K562 (cell line): ENCODE results near the gene CCNL1. TPM values are rescaled to one million over a fixed set of nuclear protein-coding genes. Genes with fewer than 3 reads are reported as not detected.

ENCODE experiments used
- BRD4 ChIP-seq: fragments of 200-600 bp; sonication (generic); IDR thresholded peaks from 2 replicates; pipeline ENCODE4 v1.6.1; 2017; ENCODE audit warnings: inconsistent platforms
- C11orf30 ChIP-seq: fragments of 450-650 bp; IDR thresholded peaks from 2 replicates; pipeline ENCODE4 v1.6.1; 2016; ENCODE audit warnings: low read depth, mild to moderate bottlenecking
- CHD4 ChIP-seq: fragments of 200-600 bp; sonication (generic); IDR thresholded peaks from 3 replicates; pipeline ENCODE4 v1.6.1; 2012; ENCODE audit warnings: low read depth, mild to moderate bottlenecking, mixed read lengths, low read length, inconsistent platforms; ENCODE audit not compliant: insufficient read depth, insufficient replicate concordance, poor library complexity, severe bottlenecking
- DMBX1 ChIP-seq: fragments of 250-450 bp; sonication (Bioruptor Pico); IDR thresholded peaks from 2 replicates; pipeline ENCODE4 v1.8.0; 2022; ENCODE audit warnings: inconsistent platforms, mild to moderate bottlenecking, moderate library complexity, borderline replicate concordance
- HDAC1 ChIP-seq, 2 experiments: fragments of 450-650 bp; IDR thresholded peaks; 2 replicates each; pipeline ENCODE4 v1.6.1; 2016 to 2017; ENCODE audit warnings: inconsistent platforms in 1 of 2, mild to moderate bottlenecking in 1 of 2, moderate library complexity in 1 of 2
- HMG20B ChIP-seq: fragments of 250-450 bp; sonication (Bioruptor Pico); IDR thresholded peaks from 2 replicates; pipeline ENCODE4 v1.5.0; 2021; ENCODE audit warnings: mild to moderate bottlenecking
- NFIC ChIP-seq: fragments of 450-650 bp; IDR thresholded peaks from 2 replicates; pipeline ENCODE4 v1.6.1; 2017; ENCODE audit warnings: mild to moderate bottlenecking, inconsistent platforms
- POLR2AphosphoS5 ChIP-seq: IDR thresholded peaks from 2 replicates; pipeline ENCODE4 v1.6.1; 2011; ENCODE audit warnings: mild to moderate bottlenecking, low read depth, low read length, moderate library complexity; ENCODE audit not compliant: control insufficient read depth, insufficient read depth
- POLR2G ChIP-seq: fragments of 200-400 bp; formaldehyde crosslinking; IDR thresholded peaks from 2 replicates; pipeline ENCODE4 v1.6.1; 2017; ENCODE audit warnings: low read depth, mild to moderate bottlenecking, antibody characterized with exemption, low read length, moderate library complexity
- RAD21 ChIP-seq, 2 experiments: fragments of 250-450 bp in 1 of 2; fragments of 450-650 bp in 1 of 2; sonication (Bioruptor Pico) in 1 of 2; formaldehyde crosslinking in 1 of 2; IDR thresholded peaks in 1 of 2; conservative IDR thresholded peaks in 1 of 2; 2 replicates each; pipeline versions ENCODE4 v1.4.0 to v1.8.0; 2020 to 2022; ENCODE audit warnings: mild to moderate bottlenecking in 2 of 2, moderate library complexity in 1 of 2
- RBM17 ChIP-seq: fragments of 200-400 bp; formaldehyde crosslinking; IDR thresholded peaks from 2 replicates; pipeline ENCODE4 v1.6.1; 2017; ENCODE audit warnings: low read depth, mild to moderate bottlenecking, low read length, borderline replicate concordance
- RBM39 ChIP-seq: fragments of 200-400 bp; formaldehyde crosslinking; optimal IDR thresholded peaks from 2 replicates; pipeline ENCODE3; 2018; ENCODE audit warnings: low read depth, low read length
- SLC30A9 ChIP-seq: fragments of 250-450 bp; sonication (Bioruptor Pico); IDR thresholded peaks from 2 replicates; pipeline ENCODE4 v1.8.0; 2022; ENCODE audit warnings: mild to moderate bottlenecking, moderate library complexity
- SREBF1 ChIP-seq: fragments of 150-350 bp; IDR thresholded peaks from 2 replicates; pipeline ENCODE4 v1.6.1; 2014; ENCODE audit warnings: antibody characterized with exemption, low read depth, low read length, borderline replicate concordance
- ZNF212 ChIP-seq: fragments of 450-650 bp; formaldehyde crosslinking; IDR thresholded peaks from 2 replicates; pipeline ENCODE4 v1.4.0; 2020; ENCODE audit warnings: mild to moderate bottlenecking
- ZNF444 ChIP-seq: fragments of 250-450 bp; sonication (Bioruptor Pico); IDR thresholded peaks from 2 replicates; pipeline ENCODE4 v1.4.0; 2020; ENCODE audit warnings: mild to moderate bottlenecking, moderate library complexity
- polyA plus RNA-seq, 8 experiments: library from polyadenylated mRNA; depleted of rRNA in 4 of 8; stranded (reverse) in 5 of 8; unstranded in 3 of 8; fragments of >200 nt; fragmentation: Nextera tagmentation in 2 of 8; fragmentation: Illumina TruSeq in 1 of 8; extraction: Ambion mirVana in 2 of 8; extraction: Trizol in 1 of 8; gene quantifications; 2 replicates each; pipeline versions ENCODE4 v1.2.1 to v1.2.3, GENCODE V29; 2011 to 2014; ENCODE audit warnings: inconsistent platforms in 1 of 8, missing spikeins in 1 of 8
- total RNA-seq, 7 experiments: library from RNA; depleted of rRNA in 6 of 7; stranded (reverse); fragments of >200 nt in 6 of 7; fragmentation: Illumina TruSeq in 2 of 7; extraction: Trizol in 2 of 7; gene quantifications; 2 replicates each; pipeline versions ENCODE4 v1.2.1 to v1.2.3, GENCODE V29; 2011 to 2021; ENCODE audit warnings: low replicate concordance in 1 of 7
- TF ChIP-seq, protein P1 (sequence below): fragments of 450-650 bp; IDR thresholded peaks from 2 replicates; pipeline ENCODE4 v1.6.1; 2016
- TF ChIP-seq, protein P2 (sequence below): sonication (generic); formaldehyde crosslinking; IDR thresholded peaks from 2 replicates; pipeline ENCODE4 v1.8.1; 2023; ENCODE audit warnings: mild to moderate bottlenecking, missing genetic modification reagents
- TF ChIP-seq, protein P3 (sequence below): IDR thresholded peaks from 2 replicates; pipeline ENCODE4 v1.6.1; 2012; ENCODE audit warnings: low read depth, low read length, improper control_type of control experiment, borderline replicate concordance
- TF ChIP-seq, protein P4 (sequence below): fragments of 450-650 bp; conservative IDR thresholded peaks from 2 replicates; pipeline ENCODE4 v1.6.1; 2016; ENCODE audit warnings: missing genetic modification characterization, low read depth, mild to moderate bottlenecking, control low read depth, missing compliant biosample characterization

CCNL1 gene
- total and polyA plus RNA-seq, 9 of the 15 experiments (the other 6 are each of a cell fraction or from before 2014, with no cell fraction given): 16.1 to 186 (median 132) TPM

DNA sequence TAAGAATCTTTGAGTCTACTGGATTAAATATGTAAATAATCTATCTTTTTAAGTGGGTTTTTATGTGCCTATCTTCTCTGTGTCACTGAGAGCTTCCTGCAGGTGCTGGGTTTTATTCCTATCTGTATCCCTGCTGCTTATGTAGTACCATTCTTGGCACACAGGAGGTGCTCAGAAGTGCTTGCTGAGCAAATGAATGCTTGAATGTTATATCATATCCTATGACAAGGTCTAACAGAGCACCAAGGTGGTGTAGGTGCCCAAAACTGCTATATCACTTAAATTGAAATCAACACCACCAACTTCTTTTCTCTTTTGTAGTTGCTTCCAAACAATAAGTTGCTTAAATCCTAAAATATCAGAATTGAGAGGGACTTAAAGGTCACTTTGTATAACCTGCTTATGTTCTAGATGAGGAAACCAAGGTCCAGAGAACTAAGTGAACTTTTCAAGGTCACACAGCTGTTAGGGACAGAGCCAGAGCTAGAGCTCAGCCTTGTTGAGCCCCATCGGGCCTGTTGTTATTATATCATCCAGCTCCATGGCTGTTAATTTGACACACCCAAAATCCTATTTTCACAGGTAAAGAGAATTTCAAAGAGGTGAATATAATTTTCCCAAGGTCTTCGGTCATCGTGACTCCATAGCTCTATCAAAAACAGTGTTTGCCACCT lies 46.0 kb downstream of the CCNL1 start (continued):
- peak; percentile 40 to 56 for TF ChIP-seq RAD21 (CRISPR knock-in tag; conservative IDR thresholded peaks at IDR 0.05 in 1 of 2, IDR thresholded peaks at IDR 0.05 in 1 of 2)
- TF ChIP-seq SREBF1: no peak
- TF ChIP-seq ZNF444: no peak
- TF ChIP-seq DMBX1 (CRISPR knock-in tag): peak; percentile 73; the same call in 1 of the 2 replicates
- no peak for TF ChIP-seq RBM39
- no peak for TF ChIP-seq RBM17
- no peak for TF ChIP-seq HDAC1 (IDR thresholded peaks at IDR 0.05)
- TF ChIP-seq, protein P1, sequence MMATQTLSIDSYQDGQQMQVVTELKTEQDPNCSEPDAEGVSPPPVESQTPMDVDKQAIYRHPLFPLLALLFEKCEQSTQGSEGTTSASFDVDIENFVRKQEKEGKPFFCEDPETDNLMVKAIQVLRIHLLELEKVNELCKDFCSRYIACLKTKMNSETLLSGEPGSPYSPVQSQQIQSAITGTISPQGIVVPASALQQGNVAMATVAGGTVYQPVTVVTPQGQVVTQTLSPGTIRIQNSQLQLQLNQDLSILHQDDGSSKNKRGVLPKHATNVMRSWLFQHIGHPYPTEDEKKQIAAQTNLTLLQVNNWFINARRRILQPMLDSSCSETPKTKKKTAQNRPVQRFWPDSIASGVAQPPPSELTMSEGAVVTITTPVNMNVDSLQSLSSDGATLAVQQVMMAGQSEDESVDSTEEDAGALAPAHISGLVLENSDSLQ: 0 out of 2 replicates have a peak, but pooled peaks have one; percentile 13
- no peak for TF ChIP-seq POLR2G
- TF ChIP-seq ZNF212 (CRISPR knock-in tag): no peak
- no peak for TF ChIP-seq POLR2AphosphoS5
- TF ChIP-seq HMG20B (CRISPR knock-in tag): no peak
- TF ChIP-seq, protein P2, sequence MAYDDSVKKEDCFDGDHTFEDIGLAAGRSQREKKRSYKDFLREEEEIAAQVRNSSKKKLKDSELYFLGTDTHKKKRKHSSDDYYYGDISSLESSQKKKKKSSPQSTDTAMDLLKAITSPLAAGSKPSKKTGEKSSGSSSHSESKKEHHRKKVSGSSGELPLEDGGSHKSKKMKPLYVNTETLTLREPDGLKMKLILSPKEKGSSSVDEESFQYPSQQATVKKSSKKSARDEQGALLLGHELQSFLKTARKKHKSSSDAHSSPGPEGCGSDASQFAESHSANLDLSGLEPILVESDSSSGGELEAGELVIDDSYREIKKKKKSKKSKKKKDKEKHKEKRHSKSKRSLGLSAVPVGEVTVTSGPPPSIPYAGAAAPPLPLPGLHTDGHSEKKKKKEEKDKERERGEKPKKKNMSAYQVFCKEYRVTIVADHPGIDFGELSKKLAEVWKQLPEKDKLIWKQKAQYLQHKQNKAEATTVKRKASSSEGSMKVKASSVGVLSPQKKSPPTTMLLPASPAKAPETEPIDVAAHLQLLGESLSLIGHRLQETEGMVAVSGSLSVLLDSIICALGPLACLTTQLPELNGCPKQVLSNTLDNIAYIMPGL (CRISPR knock-in tag): no peak
- TF ChIP-seq, protein P3, sequence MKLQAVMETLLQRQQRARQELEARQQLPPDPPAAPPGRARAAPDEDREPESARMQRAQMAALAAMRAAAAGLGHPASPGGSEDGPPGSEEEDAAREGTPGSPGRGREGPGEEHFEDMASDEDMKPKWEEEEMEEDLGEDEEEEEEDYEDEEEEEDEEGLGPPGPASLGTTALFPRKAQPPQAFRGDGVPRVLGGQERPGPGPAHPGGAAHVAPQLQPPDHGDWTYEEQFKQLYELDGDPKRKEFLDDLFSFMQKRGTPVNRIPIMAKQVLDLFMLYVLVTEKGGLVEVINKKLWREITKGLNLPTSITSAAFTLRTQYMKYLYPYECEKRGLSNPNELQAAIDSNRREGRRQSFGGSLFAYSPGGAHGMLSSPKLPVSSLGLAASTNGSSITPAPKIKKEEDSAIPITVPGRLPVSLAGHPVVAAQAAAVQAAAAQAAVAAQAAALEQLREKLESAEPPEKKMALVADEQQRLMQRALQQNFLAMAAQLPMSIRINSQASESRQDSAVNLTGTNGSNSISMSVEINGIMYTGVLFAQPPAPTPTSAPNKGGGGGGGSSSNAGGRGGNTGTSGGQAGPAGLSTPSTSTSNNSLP: 0 out of 2 replicates have a peak, but pooled peaks have one; percentile 12
- 0 out of 2 replicates have a peak, but pooled peaks have one; percentile 22 for TF ChIP-seq C11orf30
- TF ChIP-seq NFIC: no peak
- no peak for TF ChIP-seq CHD4
- TF ChIP-seq, protein P4, sequence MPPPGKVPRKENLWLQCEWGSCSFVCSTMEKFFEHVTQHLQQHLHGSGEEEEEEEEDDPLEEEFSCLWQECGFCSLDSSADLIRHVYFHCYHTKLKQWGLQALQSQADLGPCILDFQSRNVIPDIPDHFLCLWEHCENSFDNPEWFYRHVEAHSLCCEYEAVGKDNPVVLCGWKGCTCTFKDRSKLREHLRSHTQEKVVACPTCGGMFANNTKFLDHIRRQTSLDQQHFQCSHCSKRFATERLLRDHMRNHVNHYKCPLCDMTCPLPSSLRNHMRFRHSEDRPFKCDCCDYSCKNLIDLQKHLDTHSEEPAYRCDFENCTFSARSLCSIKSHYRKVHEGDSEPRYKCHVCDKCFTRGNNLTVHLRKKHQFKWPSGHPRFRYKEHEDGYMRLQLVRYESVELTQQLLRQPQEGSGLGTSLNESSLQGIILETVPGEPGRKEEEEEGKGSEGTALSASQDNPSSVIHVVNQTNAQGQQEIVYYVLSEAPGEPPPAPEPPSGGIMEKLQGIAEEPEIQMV (tag): no peak
- no peak for TF ChIP-seq BRD4
- TF ChIP-seq SLC30A9 (CRISPR knock-in tag): no peak
